ENCODE measurements around the gene CARMIL1. TPM values are rescaled to one million over a fixed set of nuclear protein-coding genes. Genes with fewer than 3 reads are reported as not detected.

The CARMIL1 gene
- total RNA-seq, 1 donor from 2014 or later = 19.1 TPM

- H3K79me2 ChIP-seq (ENCODE audit: insufficient read depth, low read length) = no peaks in the 10 kb centered on the region
- H3K27me3 Mint-ChIP-seq (ENCODE audit: low read depth, unreplicated experiment) = no peaks in the 10 kb centered on the region
- no peak overlapping the region for H3K27ac Mint-ChIP-seq (ENCODE audit: unreplicated experiment)
- no peak overlapping the region for H3K27ac ChIP-seq (ENCODE audit: low read depth, low read length)
- no peaks in the 10 kb centered on the region for H3K27me3 ChIP-seq (ENCODE audit: insufficient read depth, low read length)
- no peak overlapping the region for H3K4me3 Mint-ChIP-seq (ENCODE audit: unreplicated experiment)
- no peak overlapping the region for H3K9ac ChIP-seq (ENCODE audit: low read length)
- H3K4me1 Mint-ChIP-seq (ENCODE audit: low read depth, unreplicated experiment) = peaks cover 44% of the 10 kb centered on the region
- DNase-seq (ENCODE audit: low read depth) (no peak), FAIRE-seq (no peak)
- no peaks in the 10 kb centered on the region for H4K20me1 ChIP-seq (ENCODE audit: insufficient read depth, low read length)
- H3K4me2 ChIP-seq (ENCODE audit: low read length) = no peak overlapping the region
- H3K9me3 ChIP-seq (ENCODE audit: insufficient read depth, low read depth, low read length) = no peaks in the 10 kb centered on the region
- H3K4me1 ChIP-seq (ENCODE audit: insufficient read depth, low read length) = peaks cover 16% of the 10 kb centered on the region
- H3K36me3 Mint-ChIP-seq (ENCODE audit: low read depth, unreplicated experiment) = no peaks in the 10 kb centered on the region
- TF ChIP-seq EZH2 (IDR thresholded peaks at IDR 0.05; ENCODE audit: insufficient read depth, low read length) (no peak), CTCF (IDR thresholded peaks at IDR 0.05; ENCODE audit: insufficient read depth, low read depth, low read length) (no peak)
- H3K9me3 Mint-ChIP-seq (ENCODE audit: unreplicated experiment) = no peaks in the 10 kb centered on the region
- no peak overlapping the region for H2AFZ ChIP-seq (ENCODE audit: low read depth, low read length)
- H3K4me3 ChIP-seq (ENCODE audit: insufficient read depth, low read depth, low read length) = no peak overlapping the region
- no peaks in the 10 kb centered on the region for H3K36me3 ChIP-seq (ENCODE audit: insufficient read depth, low read length)
Observed at GRCh38 chr6:25363427-25363826, 84.3 kb downstream of the CARMIL1 start.

DNA sequence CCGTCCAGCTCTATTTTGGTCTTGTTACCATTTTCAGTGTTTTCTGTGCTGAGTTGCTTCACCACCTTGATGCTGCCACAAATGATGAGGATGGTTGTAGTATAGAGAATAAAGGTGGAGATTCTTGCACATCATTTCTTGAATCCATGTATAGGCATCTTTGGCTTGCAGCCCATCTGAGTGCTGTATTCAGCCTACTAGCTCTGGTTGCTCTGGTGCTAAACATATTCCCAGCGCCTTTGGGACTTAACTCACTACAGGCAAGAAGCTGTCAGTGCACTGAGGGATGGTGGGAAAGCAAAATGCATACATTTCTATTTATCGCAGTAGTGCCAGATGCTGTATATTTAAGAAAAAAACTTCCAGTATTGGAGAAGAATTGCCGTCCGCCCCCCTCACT lies 86.0 kb downstream of the CARMIL1 start:
- H3K36me3 Mint-ChIP-seq (ENCODE audit: low read depth, unreplicated experiment) = no peaks in the 10 kb centered on the region
- no peaks in the 10 kb centered on the region for H3K9me3 ChIP-seq (ENCODE audit: insufficient read depth, low read depth, low read length)
- H3K4me1 Mint-ChIP-seq (ENCODE audit: low read depth, unreplicated experiment) = peaks cover 46% of the 10 kb centered on the region
- no peak overlapping the region for H3K4me3 Mint-ChIP-seq (ENCODE audit: unreplicated experiment)
- H3K4me1 ChIP-seq (ENCODE audit: insufficient read depth, low read length) = peaks cover 9% of the 10 kb centered on the region
- FAIRE-seq = no peak
- H2AFZ ChIP-seq (ENCODE audit: low read depth, low read length) = no peak overlapping the region
- no peak overlapping the region for H3K4me3 ChIP-seq (ENCODE audit: insufficient read depth, low read depth, low read length)
- H3K9ac ChIP-seq (ENCODE audit: low read length) = no peak overlapping the region
- DNase-seq (ENCODE audit: low read depth) = no peak
- no peak overlapping the region for H3K27ac ChIP-seq (ENCODE audit: low read depth, low read length)
- H3K36me3 ChIP-seq (ENCODE audit: insufficient read depth, low read length) = no peaks in the 10 kb centered on the region
- no peaks in the 10 kb centered on the region for H3K79me2 ChIP-seq (ENCODE audit: insufficient read depth, low read length)
- H3K27me3 Mint-ChIP-seq (ENCODE audit: low read depth, unreplicated experiment) = no peaks in the 10 kb centered on the region
- no peaks in the 10 kb centered on the region for H4K20me1 ChIP-seq (ENCODE audit: insufficient read depth, low read length)
- no peak overlapping the region for H3K4me2 ChIP-seq (ENCODE audit: low read length)
- H3K9me3 Mint-ChIP-seq (ENCODE audit: unreplicated experiment) = no peaks in the 10 kb centered on the region
- TF ChIP-seq EZH2 (IDR thresholded peaks at IDR 0.05; ENCODE audit: insufficient read depth, low read length) (no peak), CTCF (IDR thresholded peaks at IDR 0.05; ENCODE audit: insufficient read depth, low read depth, low read length) (no peak)
- no peaks in the 10 kb centered on the region for H3K27me3 ChIP-seq (ENCODE audit: insufficient read depth, low read length)
- no peak overlapping the region for H3K27ac Mint-ChIP-seq (ENCODE audit: unreplicated experiment)

- H3K4me1 Mint-ChIP-seq (ENCODE audit: low read depth, unreplicated experiment) = peaks cover 40% of the 10 kb centered on the region
- TF ChIP-seq EZH2 (IDR thresholded peaks at IDR 0.05; ENCODE audit: insufficient read depth, low read length) = no peak
- TF ChIP-seq CTCF (IDR thresholded peaks at IDR 0.05; ENCODE audit: insufficient read depth, low read depth, low read length) = no peak
- no peak for FAIRE-seq
Observed at GRCh38 chr6:25366903-25367545, 87.8 kb downstream of the CARMIL1 start.

More at GRCh38 chr6:25366903-25367545, 87.8 kb downstream of the CARMIL1 start:
- Mint-ChIP-seq H3K27me3 (ENCODE audit: low read depth, unreplicated experiment) (no peaks in the 10 kb centered on the region), H3K36me3 (ENCODE audit: low read depth, unreplicated experiment) (no peaks in the 10 kb centered on the region), H3K27ac (ENCODE audit: unreplicated experiment) (no peak overlapping the region), H3K4me3 (ENCODE audit: unreplicated experiment) (no peak overlapping the region), H3K9me3 (ENCODE audit: unreplicated experiment) (no peaks in the 10 kb centered on the region)
- Histone ChIP-seq H3K9ac (ENCODE audit: low read length) (no peak overlapping the region), H3K36me3 (ENCODE audit: insufficient read depth, low read length) (no peaks in the 10 kb centered on the region), H3K27me3 (ENCODE audit: insufficient read depth, low read length) (no peaks in the 10 kb centered on the region), H3K9me3 (ENCODE audit: insufficient read depth, low read depth, low read length) (no peaks in the 10 kb centered on the region), H3K4me2 (ENCODE audit: low read length) (no peak overlapping the region), H2AFZ (ENCODE audit: low read depth, low read length) (no peak overlapping the region), H3K27ac (ENCODE audit: low read depth, low read length) (no peak overlapping the region), H3K79me2 (ENCODE audit: insufficient read depth, low read length) (no peaks in the 10 kb centered on the region), H3K4me1 (ENCODE audit: insufficient read depth, low read length) (peaks cover 3% of the 10 kb centered on the region), H3K4me3 (ENCODE audit: insufficient read depth, low read depth, low read length) (no peak overlapping the region), H4K20me1 (ENCODE audit: insufficient read depth, low read length) (no peaks in the 10 kb centered on the region)
- DNase-seq (ENCODE audit: low read depth) = no peak

All from astrocyte (in vitro differentiated cells and primary cell).